ENCODE data around the gene CRACR2B. TPM values are rescaled to one million over a fixed set of nuclear protein-coding genes. Genes with fewer than 3 reads are reported as not detected.
A peak's percentile ranks its signal among the peaks of the same experiment; 100 is the strongest.

CRACR2B gene
- total and polyA plus RNA-seq, 2 of the 13 experiments (the other 11 are each of a cell fraction or from before 2014, with no cell fraction given) = 14.9 to 21.0 TPM

DNA sequence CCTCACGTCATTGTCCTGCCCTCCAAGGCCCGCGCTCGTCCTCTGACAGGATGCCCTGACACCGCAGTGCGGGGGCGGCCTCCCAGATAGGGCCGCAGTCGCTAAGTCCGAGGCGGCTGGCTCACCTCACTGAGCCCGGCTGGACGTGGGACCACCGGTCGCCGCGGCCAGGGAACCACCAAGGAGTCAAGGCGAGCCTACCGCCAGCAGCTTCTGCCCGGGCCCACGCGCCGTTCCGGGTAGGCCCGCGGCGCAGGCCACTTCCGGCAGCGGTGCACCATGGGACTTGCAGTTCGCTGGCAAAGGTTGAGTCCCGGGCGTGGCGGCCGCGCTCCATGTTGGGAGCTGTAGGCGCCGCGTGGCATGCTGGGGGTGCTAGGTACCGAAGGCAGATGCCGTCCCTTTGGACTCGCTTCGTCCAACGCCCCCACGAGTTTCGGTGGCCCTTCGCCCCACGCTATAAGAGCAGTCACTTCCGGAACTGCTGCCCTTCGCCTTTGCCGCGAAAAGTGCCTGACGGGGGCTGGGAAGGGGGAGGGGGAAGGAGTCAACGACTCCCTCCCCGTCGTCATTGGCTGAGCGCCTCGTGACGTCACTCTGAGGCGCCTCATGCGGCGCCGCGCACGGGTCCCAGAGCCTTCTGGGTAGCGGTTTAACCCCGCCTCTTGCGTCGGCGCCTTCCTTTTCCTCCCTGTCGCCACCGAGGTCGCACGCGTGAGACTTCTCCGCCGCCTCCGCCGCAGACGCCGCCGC, 18.3 kb upstream of the CRACR2B start, which contains the start of gene RPLP2 (continued):
- TF ChIP-seq, protein P1, sequence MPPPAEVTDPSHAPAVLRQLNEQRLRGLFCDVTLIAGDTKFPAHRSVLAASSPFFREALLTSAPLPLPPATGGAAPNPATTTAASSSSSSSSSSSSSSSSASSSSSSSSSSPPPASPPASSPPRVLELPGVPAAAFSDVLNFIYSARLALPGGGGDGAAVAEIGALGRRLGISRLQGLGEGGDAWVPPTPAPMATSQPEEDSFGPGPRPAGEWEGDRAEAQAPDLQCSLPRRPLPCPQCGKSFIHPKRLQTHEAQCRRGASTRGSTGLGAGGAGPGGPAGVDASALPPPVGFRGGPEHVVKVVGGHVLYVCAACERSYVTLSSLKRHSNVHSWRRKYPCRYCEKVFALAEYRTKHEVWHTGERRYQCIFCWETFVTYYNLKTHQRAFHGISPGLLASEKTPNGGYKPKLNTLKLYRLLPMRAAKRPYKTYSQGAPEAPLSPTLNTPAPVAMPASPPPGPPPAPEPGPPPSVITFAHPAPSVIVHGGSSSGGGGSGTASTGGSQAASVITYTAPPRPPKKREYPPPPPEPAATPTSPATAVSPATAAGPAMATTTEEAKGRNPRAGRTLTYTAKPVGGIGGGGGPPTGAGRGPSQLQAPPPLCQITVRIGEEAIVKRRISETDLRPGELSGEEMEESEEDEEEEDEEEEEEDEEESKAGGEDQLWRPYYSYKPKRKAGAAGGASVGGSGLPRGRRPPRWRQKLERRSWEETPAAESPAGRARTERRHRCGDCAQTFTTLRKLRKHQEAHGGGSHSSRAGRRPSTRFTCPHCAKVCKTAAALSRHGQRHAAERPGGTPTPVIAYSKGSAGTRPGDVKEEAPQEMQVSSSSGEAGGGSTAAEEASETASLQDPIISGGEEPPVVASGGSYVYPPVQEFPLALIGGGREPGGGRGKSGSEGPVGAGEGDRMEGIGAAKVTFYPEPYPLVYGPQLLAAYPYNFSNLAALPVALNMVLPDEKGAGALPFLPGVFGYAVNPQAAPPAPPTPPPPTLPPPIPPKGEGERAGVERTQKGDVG (CRISPR knock-in tag; IDR thresholded peaks at IDR 0.05; ENCODE audit: borderline replicate concordance) = peak; percentile 65; the same call in 1 of the 2 replicates
- TF ChIP-seq CCDC6 (CRISPR knock-in tag; IDR thresholded peaks at IDR 0.05) = peak; percentile 82
- TF ChIP-seq NFYC (CRISPR knock-in tag; IDR thresholded peaks at IDR 0.05) = peak; percentile 90
- TF ChIP-seq MAFF (IDR thresholded peaks at IDR 0.05; ENCODE audit: low read depth, low read length) = no peak
- TF ChIP-seq ZNF564 (CRISPR knock-in tag; IDR thresholded peaks at IDR 0.05) = peak; percentile 35
- TF ChIP-seq ZNF549 (CRISPR knock-in tag; IDR thresholded peaks at IDR 0.05) = no peak
- TF ChIP-seq FOSL1 (CRISPR knock-in tag; IDR thresholded peaks at IDR 0.05; ENCODE audit: borderline replicate concordance) = no peak
- TF ChIP-seq ZMAT3 (CRISPR knock-in tag; conservative IDR thresholded peaks at IDR 0.05) = peak; percentile 89
- peak; percentile 93; the same call in 1 of the 2 replicates for TF ChIP-seq ZZZ3 (CRISPR knock-in tag; IDR thresholded peaks at IDR 0.05; ENCODE audit: borderline replicate concordance)
- no peak for TF ChIP-seq TOE1 (CRISPR knock-in tag; IDR thresholded peaks at IDR 0.05)
- TF ChIP-seq FUBP1 (CRISPR knock-in tag; IDR thresholded peaks at IDR 0.05; ENCODE audit: borderline replicate concordance) = no peak; the same call in 1 of the 2 replicates
- TF ChIP-seq GABPA (IDR thresholded peaks at IDR 0.05; ENCODE audit: low read depth, low read length) = no peak
- peak; percentile 92 for TF ChIP-seq GABPA (CRISPR knock-in tag; IDR thresholded peaks at IDR 0.05; ENCODE audit: low read depth)
- peak; percentile 87 for TF ChIP-seq KLF12 (CRISPR knock-in tag; IDR thresholded peaks at IDR 0.05; ENCODE audit: borderline replicate concordance)
- TF ChIP-seq RNF219 (CRISPR knock-in tag; IDR thresholded peaks at IDR 0.05) = no peak
- TF ChIP-seq LCORL (IDR thresholded peaks at IDR 0.05) = no peak
- no peak; the same call in 1 of the 2 replicates for TF ChIP-seq LCORL (CRISPR knock-in tag; IDR thresholded peaks at IDR 0.05)

Measured in HepG2 (cell line).